Esophagus (tissue), 2 donors: ENCODE results near the gene PRKCH. TPM values are rescaled to one million over a fixed set of nuclear protein-coding genes. Genes with fewer than 3 reads are reported as not detected.

ENCODE experiments used
- H3K27ac ChIP-seq, 2 donors: one replicate each; pipeline ENCODE4 v1.5.1; 2013; ENCODE audit warnings: low read depth in 2 of 2, mild to moderate bottlenecking in 2 of 2, inconsistent platforms in 1 of 2, low read length in 1 of 2, moderate library complexity in 1 of 2
- H3K27me3 ChIP-seq, 2 donors: one replicate each; pipeline ENCODE4 v1.6.1; 2013; ENCODE audit warnings: low read length in 2 of 2, control low read depth in 1 of 2, mild to moderate bottlenecking in 1 of 2; ENCODE audit not compliant: insufficient read depth in 2 of 2, control insufficient read depth in 1 of 2
- H3K36me3 ChIP-seq, 2 donors: one replicate each; pipeline ENCODE4 v1.6.1; 2013; ENCODE audit warnings: low read length in 1 of 2; ENCODE audit not compliant: control insufficient read depth in 2 of 2, insufficient read depth in 2 of 2
- H3K4me1 ChIP-seq, 2 donors: one replicate each; pipeline ENCODE4 v1.6.1; 2013; ENCODE audit warnings: low read length in 1 of 2; ENCODE audit not compliant: control insufficient read depth in 2 of 2, insufficient read depth in 2 of 2
- H3K4me3 ChIP-seq, 2 donors: one replicate each; pipeline ENCODE4 v1.5.1; 2013; ENCODE audit warnings: low read length in 2 of 2, mild to moderate bottlenecking in 2 of 2, low read depth in 1 of 2, moderate library complexity in 1 of 2
- H3K9me3 ChIP-seq, 2 donors: one replicate each; pipeline ENCODE4 v1.6.1; 2013; ENCODE audit warnings: mild to moderate bottlenecking in 2 of 2, low read depth in 1 of 2, low read length in 1 of 2, moderate library complexity in 1 of 2; ENCODE audit not compliant: control insufficient read depth in 2 of 2, insufficient read depth in 1 of 2
- WGBS, 2 donors: extraction: QIAGEN DNeasy Blood & Tissue Kit; methylation state at CpG; one replicate each; pipeline ENCODE4 v1.1.7; 2013; 5-methylcytosine and 5-hydroxymethylcytosine counted together
- polyA plus RNA-seq, 2 donors: library from polyadenylated mRNA; stranded (reverse); fragments of 200-250 nt; gene quantifications; one replicate each; pipeline ENCODE4 v1.2.3, GENCODE V29; 2013
- donor health status: healthy with polysubstance abuse.
- donor health status: Bipolar disorder and iron deficiency.

PRKCH gene
- polyA plus RNA-seq, 2 donors = 17.3 to 17.6 TPM

DNA sequence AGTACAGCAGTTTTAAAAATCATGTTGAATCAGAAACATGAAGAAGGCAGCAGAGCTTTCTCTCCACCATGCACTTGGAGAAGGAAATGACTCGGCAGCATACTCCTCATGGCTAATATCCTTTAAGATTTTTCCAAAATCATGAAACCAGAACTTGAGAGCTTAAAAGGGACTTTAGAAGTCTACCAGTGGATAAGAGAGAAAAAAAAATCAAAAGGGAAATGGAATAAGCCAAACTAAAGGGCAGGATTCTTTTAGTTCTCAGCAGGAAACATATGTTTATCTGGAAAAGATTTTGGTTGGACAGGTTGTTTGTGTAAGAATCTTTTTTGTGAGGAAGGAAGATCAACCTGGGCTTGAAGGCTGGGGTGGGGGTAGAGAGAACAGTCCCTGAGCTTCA, 111.8 kb downstream of the PRKCH start:
- Histone ChIP-seq H3K27ac (no peak overlapping the region), H3K36me3 (no peaks in the 10 kb centered on the region), H3K4me3 (no peak overlapping the region), H3K4me1 (no peaks in the 10 kb centered on the region), H3K27me3 (no peaks in the 10 kb centered on the region), H3K9me3 (no peaks in the 10 kb centered on the region)
- 51 to 69% methylated on average over 1 of the region's 1 CpG for WGBS, 2 donors

DNA sequence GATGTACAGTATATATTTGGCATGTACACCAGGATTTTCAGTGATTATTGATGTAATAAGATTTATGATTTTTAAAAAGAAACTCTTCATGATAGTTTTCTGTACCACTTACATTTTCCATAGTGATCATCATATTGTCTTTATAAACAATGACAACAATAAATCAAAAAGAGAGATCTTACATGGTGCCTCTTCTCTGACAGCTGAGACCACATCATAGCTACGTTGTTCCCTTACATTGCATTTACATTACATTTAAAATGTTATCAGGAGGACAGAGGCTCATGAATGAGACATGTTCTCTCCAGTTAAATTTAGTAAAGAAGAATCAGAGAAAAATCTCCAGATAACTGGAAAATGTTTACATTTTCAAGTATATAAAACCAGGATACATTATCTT, 112.4 kb downstream of the PRKCH start:
- Histone ChIP-seq H3K27ac (no peak overlapping the region), H3K4me1 (no peaks in the 10 kb centered on the region), H3K4me3 (no peak overlapping the region), H3K27me3 (no peaks in the 10 kb centered on the region), H3K9me3 (no peaks in the 10 kb centered on the region), H3K36me3 (no peaks in the 10 kb centered on the region)
- WGBS, 2 donors = 49 to 65% methylated on average over 1 of the region's 1 CpG

DNA sequence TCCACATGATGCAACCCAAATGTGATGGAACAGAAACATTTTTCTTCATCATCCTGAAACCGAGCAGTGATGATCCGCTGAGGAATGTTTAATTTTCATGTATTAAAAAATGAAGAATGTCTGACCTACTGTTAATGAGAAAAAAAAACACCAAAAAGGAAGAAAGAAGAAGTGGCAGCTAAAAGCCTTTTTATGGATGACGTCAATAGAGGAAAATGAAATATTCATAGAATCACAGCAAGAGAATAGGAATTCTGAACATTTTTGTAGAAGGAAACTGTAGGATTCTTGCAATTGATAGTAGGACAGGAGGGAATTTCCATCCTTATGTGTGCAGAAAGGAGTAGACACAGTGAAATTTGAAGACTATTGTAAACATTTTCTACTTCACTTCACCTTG, 112.9 kb downstream of the PRKCH start:
- 84 to 85% methylated on average over 3 of the region's 3 CpGs for WGBS, 2 donors
- peaks cover 0 to under 1% of the 10 kb centered on the region in 2 donors for H3K4me1 ChIP-seq
- H3K27me3 ChIP-seq = no peaks in the 10 kb centered on the region
- H3K27ac ChIP-seq = no peak overlapping the region
- no peaks in the 10 kb centered on the region for H3K9me3 ChIP-seq
- no peak overlapping the region for H3K4me3 ChIP-seq
- no peaks in the 10 kb centered on the region for H3K36me3 ChIP-seq

DNA sequence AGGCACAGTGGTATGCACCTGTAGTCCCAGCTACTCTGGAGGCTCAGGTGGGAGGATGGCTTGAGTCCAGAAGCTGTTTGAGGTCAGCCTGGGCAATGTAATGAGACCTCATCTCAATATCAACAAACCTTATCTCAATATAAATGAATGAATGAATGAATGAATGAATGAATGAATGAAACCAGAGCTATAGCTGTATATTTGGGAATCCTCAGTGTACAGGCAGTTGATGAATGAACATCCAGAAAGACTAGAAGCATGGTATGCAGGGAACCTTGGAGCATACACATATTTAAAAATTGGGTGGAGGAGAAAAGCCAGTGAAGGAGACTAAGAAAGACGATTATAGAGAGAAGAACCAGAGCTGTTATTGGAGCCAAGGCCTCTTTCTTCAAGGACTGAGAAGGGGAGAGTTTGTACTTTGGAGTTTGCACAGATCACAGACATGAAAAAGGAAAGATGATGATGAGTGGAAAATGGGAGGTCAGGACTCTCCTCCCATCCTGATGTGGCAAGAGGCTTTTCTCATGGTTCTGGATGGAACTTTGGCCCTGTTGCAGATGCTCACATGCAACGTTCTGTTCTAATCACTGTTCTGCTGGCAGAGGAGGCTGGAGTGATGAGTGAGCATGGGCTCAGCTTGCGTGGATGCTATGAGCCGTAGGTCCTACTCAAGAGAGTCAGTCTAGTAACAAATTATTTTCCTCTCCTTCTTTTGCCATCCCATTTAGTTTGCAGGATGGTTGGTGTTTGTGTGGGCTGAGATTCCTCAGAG, 114.4 kb downstream of the PRKCH start:
- Histone ChIP-seq H3K9me3 (no peaks in the 10 kb centered on the region), H3K27me3 (no peaks in the 10 kb centered on the region), H3K4me3 (no peak overlapping the region), H3K4me1 (peaks cover 0 to 4% of the 10 kb centered on the region in 2 donors), H3K36me3 (no peaks in the 10 kb centered on the region), H3K27ac (no peak overlapping the region)
- WGBS, 2 donors = 78 to 80% methylated on average over 4 of the region's 4 CpGs

DNA sequence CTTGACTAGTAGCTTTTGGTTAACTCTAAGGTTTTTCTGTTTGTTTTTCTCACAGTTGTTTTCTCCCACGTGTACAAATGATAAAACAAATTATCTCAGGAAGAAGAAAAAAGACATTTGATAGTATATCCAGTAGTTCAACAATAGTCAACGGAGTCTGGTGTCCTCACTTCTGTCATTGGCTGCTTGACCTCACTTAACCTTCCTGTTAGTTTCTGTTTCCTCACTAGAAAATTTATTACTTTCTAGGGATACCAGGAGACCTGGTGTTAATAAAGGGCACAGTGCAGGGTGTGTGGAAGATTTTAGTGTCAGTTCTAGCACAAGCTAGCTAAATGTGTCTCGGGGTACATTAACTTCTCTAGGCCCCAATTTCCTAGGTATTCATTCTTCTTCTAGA, 116.0 kb downstream of the PRKCH start:
- H3K27ac ChIP-seq = no peak overlapping the region
- 61 to 63% methylated on average over 3 of the region's 3 CpGs for WGBS, 2 donors
- no peaks in the 10 kb centered on the region for H3K9me3 ChIP-seq
- no peak overlapping the region for H3K4me3 ChIP-seq
- no peaks in the 10 kb centered on the region for H3K36me3 ChIP-seq
- peaks cover 0 to 4% of the 10 kb centered on the region in 2 donors for H3K4me1 ChIP-seq
- no peaks in the 10 kb centered on the region for H3K27me3 ChIP-seq

DNA sequence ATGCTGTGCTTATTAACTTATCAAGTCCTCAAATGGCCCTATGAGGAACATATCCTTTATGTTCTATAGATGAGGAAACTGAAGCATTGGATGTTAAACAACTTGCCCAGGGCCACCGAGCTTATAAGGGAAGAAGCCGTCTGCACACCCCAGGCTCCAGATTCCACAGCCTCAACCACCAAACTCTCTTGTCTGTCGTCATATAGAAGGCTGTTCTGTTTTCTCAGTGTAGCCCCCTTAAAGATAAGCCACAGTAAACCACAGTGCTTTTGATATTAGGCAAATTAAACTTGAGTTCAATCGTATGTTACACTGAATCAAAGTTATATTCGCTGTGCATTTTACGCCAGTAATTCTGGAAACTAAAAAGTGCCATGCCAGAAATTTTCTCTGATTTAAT, 116.7 kb downstream of the PRKCH start:
- 79 to 83% methylated on average over 6 of the region's 6 CpGs for WGBS, 2 donors
- H3K9me3 ChIP-seq = no peaks in the 10 kb centered on the region
- H3K36me3 ChIP-seq = no peaks in the 10 kb centered on the region
- no peak overlapping the region for H3K4me3 ChIP-seq
- peaks cover 0 to 4% of the 10 kb centered on the region in 2 donors for H3K4me1 ChIP-seq
- H3K27me3 ChIP-seq = no peaks in the 10 kb centered on the region
- H3K27ac ChIP-seq = no peak overlapping the region

DNA sequence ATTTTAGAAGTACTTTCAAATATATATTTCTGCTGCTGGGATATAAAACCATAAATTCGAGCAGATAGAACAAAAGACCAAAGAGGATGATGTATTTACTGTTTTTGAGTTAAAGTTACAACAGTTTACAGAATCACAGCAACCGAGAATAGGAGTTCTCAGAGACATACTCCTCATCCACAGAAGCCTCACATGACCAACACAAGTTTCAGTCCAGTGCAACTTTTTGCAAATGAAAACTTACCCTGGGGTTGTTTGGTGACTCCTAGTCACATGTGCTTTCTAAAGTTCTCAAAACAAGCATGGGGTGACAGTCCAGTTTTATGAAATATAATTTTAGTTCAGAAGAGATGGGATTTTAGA, 117.1 kb downstream of the PRKCH start:
- Histone ChIP-seq H3K4me1 (peaks cover 0 to 4% of the 10 kb centered on the region in 2 donors), H3K4me3 (no peak overlapping the region), H3K27me3 (no peaks in the 10 kb centered on the region), H3K27ac (peak overlapping the region; percentile 68 to 79), H3K9me3 (no peaks in the 10 kb centered on the region), H3K36me3 (no peaks in the 10 kb centered on the region)
- 21 to 38% methylated on average over 2 of the region's 2 CpGs for WGBS, 2 donors

DNA sequence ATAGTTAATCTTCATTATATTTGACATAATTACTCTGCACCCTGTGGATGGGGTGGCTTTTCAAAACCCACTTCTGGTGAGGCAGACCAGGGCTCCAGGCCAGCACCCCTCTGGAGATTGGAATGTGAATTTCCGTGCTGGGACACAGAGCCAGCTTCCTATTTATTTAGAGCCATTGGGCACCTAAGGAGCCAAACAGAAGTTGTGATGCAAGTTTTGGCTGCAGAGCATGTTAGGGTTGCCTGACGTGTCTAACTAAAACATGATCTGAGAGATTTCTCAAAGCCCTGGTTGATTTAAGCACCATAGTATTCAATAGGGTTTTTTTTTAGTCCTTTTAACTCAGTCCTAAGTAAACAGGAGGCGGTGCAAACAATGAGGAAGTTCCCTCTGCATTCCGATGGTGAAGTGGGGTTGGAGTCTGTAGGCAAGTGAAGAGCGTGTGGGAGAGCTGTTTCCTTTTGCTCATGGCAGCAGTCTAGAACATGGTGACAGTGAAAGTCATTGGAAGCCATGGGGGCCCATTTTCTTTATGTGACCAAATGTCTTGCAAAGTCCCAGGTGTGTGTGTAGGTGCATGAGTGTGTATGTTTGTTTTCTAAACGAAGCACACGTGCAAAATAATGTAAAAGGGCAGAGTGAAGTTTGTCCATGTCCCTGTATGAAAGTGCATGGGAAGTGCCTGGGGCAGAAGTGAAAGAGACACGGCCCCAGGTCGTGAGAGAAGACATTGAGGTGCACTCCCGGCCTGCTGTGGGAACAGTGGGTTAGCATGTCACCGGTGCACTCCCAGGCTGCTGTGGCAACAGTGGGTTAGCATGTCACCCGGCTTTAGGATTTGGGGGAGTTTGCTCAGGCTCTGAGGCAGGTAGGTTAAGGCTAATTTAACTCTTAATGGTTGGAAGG, 117.7 kb downstream of the PRKCH start:
- H3K27ac ChIP-seq = peak overlapping the region; percentile 68 to 79
- peaks cover 0 to 4% of the 10 kb centered on the region in 2 donors for H3K4me1 ChIP-seq
- no peaks in the 10 kb centered on the region for H3K9me3 ChIP-seq
- H3K36me3 ChIP-seq = no peaks in the 10 kb centered on the region
- 15 to 19% methylated on average over 12 of the region's 12 CpGs for WGBS, 2 donors
- H3K4me3 ChIP-seq = peak overlapping the region in 1 of 2 donors; percentile 21
- H3K27me3 ChIP-seq = no peaks in the 10 kb centered on the region

DNA sequence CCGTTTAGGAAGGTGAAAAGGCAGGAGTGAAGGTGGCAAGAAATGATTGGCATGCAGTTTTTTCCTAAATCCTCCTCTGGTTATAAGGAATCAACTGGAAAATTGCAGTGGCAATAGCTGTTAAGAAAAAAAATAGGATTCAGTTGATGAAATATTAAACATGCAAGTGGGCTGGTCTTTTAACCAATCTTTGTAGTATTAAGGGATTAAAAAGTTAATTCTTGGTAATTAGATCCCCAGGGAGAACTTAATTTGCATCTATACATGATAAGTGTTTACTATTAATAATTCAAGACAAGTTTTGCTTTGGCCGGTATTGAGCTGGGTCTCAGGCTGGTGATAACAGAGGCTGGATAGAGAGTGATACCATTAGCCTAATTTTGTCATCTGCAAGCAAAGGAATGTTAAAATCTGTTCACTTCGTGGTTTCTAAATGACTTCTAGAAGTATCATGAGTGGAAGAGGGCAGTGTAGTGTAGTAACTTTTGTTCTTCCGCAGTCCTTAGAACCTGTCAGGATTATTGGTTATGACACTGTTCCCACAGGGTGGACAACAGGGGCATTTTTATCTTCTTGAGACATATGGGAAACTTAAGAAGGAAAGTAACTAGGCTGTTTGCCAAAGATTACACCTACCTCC, 118.5 kb downstream of the PRKCH start:
- 66 to 70% methylated on average over 4 of the region's 4 CpGs for WGBS, 2 donors
- no peaks in the 10 kb centered on the region for H3K36me3 ChIP-seq
- peaks cover 0 to 4% of the 10 kb centered on the region in 2 donors for H3K4me1 ChIP-seq
- peak overlapping the region in 1 of 2 donors; percentile 36 for H3K27ac ChIP-seq
- peak overlapping the region in 1 of 2 donors; percentile 21 for H3K4me3 ChIP-seq
- H3K27me3 ChIP-seq = no peaks in the 10 kb centered on the region
- H3K9me3 ChIP-seq = no peaks in the 10 kb centered on the region
